HG03064 (cell line): ENCODE results near the gene COL5A2.

Experiments
- ATAC-seq: cut with Tn5 transposase; IDR thresholded peaks from one replicate; pipeline ENCODE4 v1.9.1; 2021; ENCODE audit warnings: low read depth; ENCODE audit not compliant: unreplicated experiment

The COL5A2 gene

GRCh38 chr2:189012351-189012750 is 167.2 kb downstream of the COL5A2 start:
- no peak for ATAC-seq

DNA sequence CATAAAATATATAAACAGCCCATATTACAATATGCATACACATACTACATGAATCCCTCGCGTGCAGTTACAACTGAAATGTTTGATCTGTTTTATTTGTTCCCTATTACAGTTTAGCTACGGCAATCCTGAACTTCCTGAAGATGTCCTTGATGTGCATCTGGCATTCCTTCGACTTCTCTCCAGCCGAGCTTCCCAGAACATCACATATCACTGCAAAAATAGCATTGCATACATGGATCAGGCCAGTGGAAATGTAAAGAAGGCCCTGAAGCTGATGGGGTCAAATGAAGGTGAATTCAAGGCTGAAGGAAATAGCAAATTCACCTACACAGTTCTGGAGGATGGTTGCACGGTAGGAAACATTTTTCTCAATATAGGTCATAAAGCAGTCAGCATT is 169.0 kb downstream of the COL5A2 start:
- ATAC-seq = no peak

GRCh38 chr2:189008555-189009262 is 170.9 kb downstream of the COL5A2 start:
- no peak for ATAC-seq

DNA sequence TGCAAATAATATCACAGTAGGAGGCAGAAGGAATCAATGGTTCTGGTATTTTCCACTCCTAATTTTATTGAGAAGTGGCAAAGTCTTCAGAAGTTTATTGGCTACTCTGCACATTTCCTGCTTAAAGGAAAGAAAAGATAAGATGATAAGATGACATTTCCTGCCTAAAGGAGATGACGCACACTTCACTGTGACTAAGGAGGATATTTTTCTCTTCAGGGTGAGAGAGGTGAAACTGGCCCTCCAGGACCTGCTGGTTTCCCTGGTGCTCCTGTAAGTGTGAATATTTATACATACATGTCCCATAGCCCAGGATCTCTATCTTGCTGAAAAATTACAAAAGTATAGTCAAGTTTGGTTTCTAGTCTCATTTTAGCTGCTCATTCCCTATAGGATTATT is 177.5 kb downstream of the COL5A2 start:
- no peak for ATAC-seq

DNA sequence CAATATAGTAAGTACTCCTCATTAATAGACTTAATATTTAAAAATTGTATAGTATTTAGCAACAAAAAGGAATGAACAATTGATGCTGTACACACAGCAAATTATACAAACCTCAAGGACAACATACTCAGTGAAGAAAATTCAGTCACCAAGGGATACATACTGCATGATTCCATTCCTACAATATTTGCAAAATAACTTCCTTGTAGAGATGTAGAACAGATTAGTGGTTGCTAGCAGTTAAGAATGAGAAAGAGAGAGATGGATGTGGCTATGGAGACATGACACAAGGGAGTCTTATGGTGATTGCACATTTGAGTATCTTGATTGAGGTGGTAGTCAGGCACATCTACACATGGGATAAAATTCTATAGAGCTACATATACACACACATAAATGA is 179.3 kb downstream of the COL5A2 start:
- no peak for ATAC-seq

- no peak for ATAC-seq
These were observed 182.3 kb downstream of the COL5A2 start for GRCh38 chr2:188997263-188997662.

GRCh38 chr2:188993247-188993646 is 186.3 kb downstream of the COL5A2 start:
- no peak for ATAC-seq

DNA sequence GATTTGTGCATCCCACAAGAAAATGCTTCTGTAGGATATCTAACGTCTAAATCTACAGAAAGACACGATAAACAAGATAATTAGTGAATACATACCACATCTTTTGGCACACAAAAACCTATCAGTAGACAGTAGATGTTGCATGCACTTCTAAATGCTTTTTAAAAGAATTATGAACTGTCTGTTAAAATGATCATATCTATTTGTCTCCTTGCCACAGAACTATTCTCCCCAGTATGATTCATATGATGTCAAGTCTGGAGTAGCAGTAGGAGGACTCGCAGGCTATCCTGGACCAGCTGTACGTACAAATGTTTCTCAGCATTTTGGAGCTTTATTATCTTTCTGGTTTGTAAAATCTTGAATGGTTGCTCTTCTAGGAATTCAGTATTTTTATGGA is 192.7 kb downstream of the COL5A2 start:
- no peak for ATAC-seq

DNA sequence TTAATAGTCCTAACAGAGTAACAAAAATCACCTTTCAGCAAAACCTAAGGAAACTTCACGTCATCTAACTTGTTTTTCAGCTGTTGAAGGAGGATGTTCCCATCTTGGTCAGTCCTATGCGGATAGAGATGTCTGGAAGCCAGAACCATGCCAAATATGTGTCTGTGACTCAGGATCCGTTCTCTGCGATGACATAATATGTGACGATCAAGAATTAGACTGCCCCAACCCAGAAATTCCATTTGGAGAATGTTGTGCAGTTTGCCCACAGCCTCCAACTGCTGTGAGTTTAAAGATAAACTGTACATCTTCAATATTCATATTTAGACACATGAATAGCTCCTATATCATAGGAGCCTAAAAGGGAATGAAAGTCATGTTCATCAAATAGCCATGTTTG is 194.9 kb downstream of the COL5A2 start:
- ATAC-seq = no peak

DNA sequence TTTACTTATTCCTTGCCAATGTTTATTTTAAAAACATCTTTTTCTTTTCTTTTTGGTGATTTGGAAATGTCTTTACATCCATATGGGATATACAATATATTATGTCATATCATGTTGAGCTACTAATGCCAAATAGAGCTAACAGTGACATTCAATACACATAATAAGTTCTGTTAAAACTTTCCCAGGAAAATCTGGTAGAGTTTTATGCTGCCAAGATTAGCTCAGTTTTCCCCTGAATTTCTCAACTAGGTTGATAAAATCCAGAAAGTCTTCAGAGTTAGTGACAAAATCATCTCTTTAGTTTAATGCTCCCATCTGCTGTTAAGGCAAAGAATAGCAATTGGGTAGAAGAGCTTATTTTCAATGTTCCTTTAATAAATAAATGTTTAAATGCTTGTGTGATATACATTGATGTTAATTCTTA is 195.5 kb downstream of the COL5A2 start:
- no peak for ATAC-seq

GRCh38 chr2:188983427-188984064 is 196.0 kb downstream of the COL5A2 start:
- no peak for ATAC-seq
